Left lung (tissue), 10 donors: ENCODE data around the gene PHACTR1. TPM values are rescaled to one million over a fixed set of nuclear protein-coding genes. Genes with fewer than 3 reads are reported as not detected.
"Not testable (repeated sequence)": the region's sequence is repeated elsewhere in the genome, so short reads cannot be mapped to it uniquely, and the experiment has no call there.

Experiments
- ATAC-seq: fragments of 200-7000 bp; cut with Tn5 transposase; one replicate; pipeline ENCODE4 v1.9.1; 2020; ENCODE audit warnings: moderate library complexity
- DNase-seq, 4 donors: peaks; one replicate each; pipeline ENCODE4 v3.0.0-alpha.2; 2013 to 2020
- H3K27ac ChIP-seq, 2 donors: fragments of 200-600 bp; sonication (generic) in 1 of 2; one replicate each; pipeline versions ENCODE4 v1.5.0 to v1.8.0; 2020 to 2021
- H3K27me3 ChIP-seq, 2 donors: fragments of 200-600 bp; sonication (generic) in 1 of 2; one replicate each; pipeline versions ENCODE4 v1.5.0 to v1.8.0; 2020 to 2021
- H3K36me3 ChIP-seq, 2 donors: fragments of 200-600 bp; sonication (generic) in 1 of 2; one replicate each; pipeline versions ENCODE4 v1.5.0 to v1.8.0; 2020 to 2021
- H3K4me1 ChIP-seq, 2 donors: fragments of 200-600 bp; one replicate each; pipeline ENCODE4 v1.8.0; 2021
- H3K4me3 ChIP-seq, 2 donors: fragments of 200-600 bp; sonication (generic) in 1 of 2; one replicate each; pipeline versions ENCODE4 v1.5.0 to v1.8.0; 2020 to 2021; ENCODE audit warnings: mild to moderate bottlenecking in 1 of 2
- H3K9me3 ChIP-seq, 2 donors: fragments of 200-600 bp; sonication (generic) in 1 of 2; one replicate each; pipeline versions ENCODE4 v1.5.0 to v1.8.0; 2020 to 2021
- intact Hi-C, 2 donors: fragments of 100-400 bp; cut with DNase I; formaldehyde crosslinking; loops; one replicate each; pipeline versions ENCODE4 v1.11.2 to v1.14.2; 2022
- polyA plus RNA-seq, 6 donors: library from polyadenylated mRNA; unstranded; fragments of 120-200 nt; gene quantifications; one replicate each; pipeline ENCODE4 v1.2.1, GENCODE V29; 2013; ENCODE audit not compliant: insufficient read length in 6 of 6
- total RNA-seq, 2 donors: library from RNA; stranded (reverse); fragmentation: NEBNext Ultra II Directional; extraction: Animal tissue kit (Norgen Biotek cat#: 25700); gene quantifications; one replicate each; pipeline ENCODE4 v1.2.1, GENCODE V29; 2021
- TF ChIP-seq, protein P1 (sequence below), 2 donors: fragments of 200-600 bp; sonication (generic) in 1 of 2; IDR thresholded peaks; one replicate each; pipeline versions ENCODE4 v1.5.0 to v1.8.0; 2021; ENCODE audit warnings: antibody characterized with exemption in 2 of 2
- donor health status: DM: no; HTN: yes; CAD: no.
- donor health status: DM: no; HTN: no; CAD: no.

The PHACTR1 gene
- total and polyA plus RNA-seq, 8 donors: 12.1 to 53.3 (median 15.8) TPM

GRCh38 chr6:13147782-13148181 lies 431.2 kb downstream of the PHACTR1 start:
- no peaks in the 10 kb centered on the region for H3K4me1 ChIP-seq
- no peak for DNase-seq
- H3K9me3 ChIP-seq: no peaks in the 10 kb centered on the region
- intact Hi-C loops: no loop called here
- ATAC-seq: no peak
- no peaks in the 10 kb centered on the region for H3K36me3 ChIP-seq
- no peak overlapping the region for H3K27ac ChIP-seq
- TF ChIP-seq, protein P1, sequence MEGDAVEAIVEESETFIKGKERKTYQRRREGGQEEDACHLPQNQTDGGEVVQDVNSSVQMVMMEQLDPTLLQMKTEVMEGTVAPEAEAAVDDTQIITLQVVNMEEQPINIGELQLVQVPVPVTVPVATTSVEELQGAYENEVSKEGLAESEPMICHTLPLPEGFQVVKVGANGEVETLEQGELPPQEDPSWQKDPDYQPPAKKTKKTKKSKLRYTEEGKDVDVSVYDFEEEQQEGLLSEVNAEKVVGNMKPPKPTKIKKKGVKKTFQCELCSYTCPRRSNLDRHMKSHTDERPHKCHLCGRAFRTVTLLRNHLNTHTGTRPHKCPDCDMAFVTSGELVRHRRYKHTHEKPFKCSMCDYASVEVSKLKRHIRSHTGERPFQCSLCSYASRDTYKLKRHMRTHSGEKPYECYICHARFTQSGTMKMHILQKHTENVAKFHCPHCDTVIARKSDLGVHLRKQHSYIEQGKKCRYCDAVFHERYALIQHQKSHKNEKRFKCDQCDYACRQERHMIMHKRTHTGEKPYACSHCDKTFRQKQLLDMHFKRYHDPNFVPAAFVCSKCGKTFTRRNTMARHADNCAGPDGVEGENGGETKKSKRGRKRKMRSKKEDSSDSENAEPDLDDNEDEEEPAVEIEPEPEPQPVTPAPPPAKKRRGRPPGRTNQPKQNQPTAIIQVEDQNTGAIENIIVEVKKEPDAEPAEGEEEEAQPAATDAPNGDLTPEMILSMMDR (IDR thresholded peaks at IDR 0.05): no peak
- H3K4me3 ChIP-seq: no peak overlapping the region
- H3K27me3 ChIP-seq: no peaks in the 10 kb centered on the region

- ATAC-seq: no peak
- DNase-seq: no peak
- Histone ChIP-seq H3K4me1 (no peaks in the 10 kb centered on the region), H3K9me3 (no peaks in the 10 kb centered on the region), H3K4me3 (no peak overlapping the region), H3K36me3 (no peaks in the 10 kb centered on the region), H3K27me3 (no peaks in the 10 kb centered on the region), H3K27ac (no peak overlapping the region)
- TF ChIP-seq, protein P1 (IDR thresholded peaks at IDR 0.05): no peak
- intact Hi-C loops: no loop called here
Measured at GRCh38 chr6:13152764-13153163, 436.2 kb downstream of the PHACTR1 start.

DNA sequence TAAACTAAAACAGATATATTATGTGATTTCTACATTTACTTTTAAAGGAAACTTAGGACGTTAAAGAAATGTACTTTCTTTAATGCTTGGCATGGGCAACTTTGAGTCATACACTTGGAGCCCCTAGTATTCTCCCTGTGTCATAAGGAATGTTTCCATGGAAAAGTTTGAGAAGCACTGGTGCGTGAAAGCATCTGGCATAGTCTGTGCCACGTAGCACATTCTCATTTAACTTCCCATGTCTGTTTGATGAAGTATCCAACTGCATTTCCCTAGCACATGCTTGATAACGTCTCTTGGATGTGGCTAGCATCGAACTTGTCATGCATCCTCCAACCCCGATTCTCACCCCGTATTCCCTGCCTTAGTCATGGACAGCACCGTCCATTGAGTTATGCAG lies 439.8 kb downstream of the PHACTR1 start:
- DNase-seq: no peak
- TF ChIP-seq, protein P1 (IDR thresholded peaks at IDR 0.05): no peak
- Histone ChIP-seq H3K4me1 (no peaks in the 10 kb centered on the region), H3K27ac (no peak overlapping the region), H3K27me3 (no peaks in the 10 kb centered on the region), H3K9me3 (no peaks in the 10 kb centered on the region), H3K4me3 (no peak overlapping the region), H3K36me3 (peaks cover 0 to 5% of the 10 kb centered on the region in 2 donors)
- ATAC-seq: no peak
- intact Hi-C loops: no loop called here

DNA sequence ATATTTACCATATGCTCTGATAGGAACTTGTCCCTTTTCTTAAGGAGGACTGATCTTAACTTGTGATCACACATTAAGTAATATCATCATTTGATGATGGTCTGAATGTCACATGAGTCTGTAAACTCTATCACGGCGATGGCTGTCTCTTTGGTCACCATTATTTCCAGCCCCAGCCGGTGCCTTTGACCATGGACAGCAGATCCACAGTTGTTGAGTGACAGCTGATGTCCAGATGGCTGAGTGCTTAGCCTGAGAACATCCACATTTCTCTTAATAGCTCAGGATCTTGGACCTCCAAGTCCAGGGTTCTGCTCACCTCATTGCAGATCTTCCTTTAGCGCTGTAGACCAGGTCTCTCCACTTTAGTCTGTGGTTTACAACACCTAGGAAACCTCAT lies 440.7 kb downstream of the PHACTR1 start:
- Histone ChIP-seq H3K4me3 (no peak overlapping the region), H3K27ac (no peak overlapping the region), H3K27me3 (no peaks in the 10 kb centered on the region), H3K9me3 (no peaks in the 10 kb centered on the region), H3K4me1 (no peaks in the 10 kb centered on the region), H3K36me3 (peaks cover 0 to 5% of the 10 kb centered on the region in 2 donors)
- no peak for ATAC-seq
- intact Hi-C loops: no loop called here
- TF ChIP-seq, protein P1 (IDR thresholded peaks at IDR 0.05): no peak
- DNase-seq: no peak

DNA sequence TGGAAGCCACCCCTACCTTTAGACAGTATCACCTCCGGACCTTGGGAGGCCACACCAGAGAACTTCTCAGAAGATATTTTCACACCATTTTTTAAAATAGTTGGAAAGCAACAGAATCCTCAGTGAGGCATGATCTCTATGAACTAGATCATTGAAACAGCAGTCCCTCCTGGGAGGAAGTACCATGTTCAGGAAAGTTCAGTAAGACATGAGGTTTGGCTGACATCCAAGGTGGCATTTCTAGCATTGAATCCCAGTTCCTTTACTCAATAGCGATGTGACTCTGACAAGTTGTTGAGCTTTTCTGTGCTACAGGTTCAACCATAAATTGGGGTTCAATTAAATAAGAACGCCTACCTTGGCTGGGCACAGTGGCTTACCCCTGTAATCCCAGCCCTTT lies 442.7 kb downstream of the PHACTR1 start:
- intact Hi-C loops: no loop called here
- H3K4me1 ChIP-seq: no peaks in the 10 kb centered on the region
- H3K9me3 ChIP-seq: no peaks in the 10 kb centered on the region
- H3K4me3 ChIP-seq: no peak overlapping the region
- no peak overlapping the region for H3K27ac ChIP-seq
- peaks cover 0 to 5% of the 10 kb centered on the region in 2 donors for H3K36me3 ChIP-seq
- no peaks in the 10 kb centered on the region for H3K27me3 ChIP-seq
- DNase-seq: no peak
- no peak for ATAC-seq
- TF ChIP-seq, protein P1 (IDR thresholded peaks at IDR 0.05): no peak

- DNase-seq, H3K27me3 ChIP-seq, ATAC-seq, H3K36me3 ChIP-seq, H3K9me3 ChIP-seq, H3K4me3 ChIP-seq, H3K27ac ChIP-seq, H3K4me1 ChIP-seq, intact Hi-C loops: not testable (repeated sequence)
Measured at GRCh38 chr6:13159822-13160221, 443.3 kb downstream of the PHACTR1 start.
